HG03354 (cell line): ENCODE data around the gene MATN3.

ENCODE experiments used
- ATAC-seq: cut with Tn5 transposase; IDR thresholded peaks from one replicate; pipeline ENCODE4 v1.9.1; 2021; ENCODE audit warnings: mild to moderate bottlenecking; ENCODE audit not compliant: unreplicated experiment, poor library complexity, severe bottlenecking

MATN3 gene

DNA sequence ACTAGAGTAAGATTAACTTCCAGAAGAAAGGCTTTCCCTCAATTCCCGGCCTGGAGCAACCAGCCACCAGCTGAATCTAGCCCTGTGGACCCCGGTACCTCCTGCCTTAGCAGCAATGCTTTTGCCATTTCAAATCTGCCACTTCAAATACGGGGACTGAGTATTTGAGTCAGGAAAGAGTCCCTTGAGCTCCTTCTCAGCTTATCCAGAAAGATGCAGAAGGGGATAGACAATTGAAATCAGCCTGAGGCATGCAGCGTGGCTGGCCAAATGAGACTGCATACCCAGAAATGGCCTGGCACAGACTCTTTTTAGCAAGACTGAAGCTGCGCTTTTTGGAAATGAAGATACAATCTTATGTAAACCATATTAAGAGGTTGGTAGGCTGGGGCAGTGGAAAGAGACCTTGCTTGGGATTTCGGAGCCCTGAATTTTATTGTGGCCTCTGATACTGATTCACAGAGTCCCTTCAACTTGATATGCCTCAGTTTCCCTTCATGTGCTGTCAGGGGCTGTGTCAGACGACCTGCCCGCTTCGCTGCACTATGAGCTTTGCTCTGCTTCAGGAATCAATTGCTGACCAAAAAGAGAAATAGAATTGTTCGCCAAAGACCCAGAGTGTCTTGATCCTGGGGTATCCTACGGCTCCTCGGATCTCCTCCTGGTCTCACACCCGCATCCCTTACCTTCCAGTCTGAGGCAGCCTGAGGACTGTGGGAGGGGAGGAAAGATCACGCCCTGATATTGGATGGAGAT is 1.0 kb downstream of the MATN3 start:
- no peak for ATAC-seq

DNA sequence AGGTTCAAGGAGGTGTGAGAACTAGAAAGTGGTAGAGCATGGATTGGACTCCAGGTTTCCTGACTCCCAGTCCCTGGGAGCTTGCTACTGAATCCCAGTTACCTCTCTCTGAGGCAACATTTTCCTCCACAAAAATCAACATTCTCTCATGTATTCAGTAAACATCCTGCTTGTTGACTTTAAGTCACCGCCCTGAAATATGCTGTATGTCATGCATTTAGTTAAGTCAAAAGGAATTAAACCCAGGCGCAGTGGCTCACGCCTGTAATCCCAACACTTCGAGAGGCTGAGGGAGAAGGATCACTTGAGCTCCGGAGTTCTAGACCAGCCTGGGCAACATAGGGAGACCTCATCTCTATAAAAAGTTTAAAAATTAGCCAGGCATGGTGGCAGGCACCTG is 3.8 kb downstream of the MATN3 start:
- no peak for ATAC-seq

DNA sequence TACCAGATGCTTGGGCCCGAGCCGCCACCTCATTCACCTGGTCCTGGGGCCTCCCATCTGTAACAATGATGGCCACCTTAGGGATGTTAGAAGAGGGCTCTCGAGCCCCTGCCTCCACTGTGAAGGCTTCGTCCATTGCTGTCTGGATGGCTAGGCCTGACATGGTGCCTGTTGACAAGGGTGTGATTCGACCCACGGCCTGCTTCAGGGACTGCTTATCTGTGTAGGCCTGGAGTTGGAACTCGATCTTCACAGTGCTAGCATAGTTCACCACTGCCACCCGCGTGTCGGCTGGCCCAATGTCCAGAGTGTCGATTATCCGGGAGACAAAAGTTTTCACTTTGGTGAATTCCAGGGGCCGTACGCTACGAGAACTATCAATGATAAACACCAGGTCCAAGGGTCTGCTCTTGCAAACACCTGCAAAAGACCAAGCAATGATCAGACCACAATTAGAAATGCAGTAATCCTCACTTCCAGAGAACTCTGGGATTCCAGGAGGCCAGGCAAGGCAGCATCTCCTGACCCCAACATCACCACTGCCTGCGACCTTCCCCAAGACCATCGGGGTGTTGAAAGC is 6.5 kb downstream of the MATN3 start:
- ATAC-seq = no peak

DNA sequence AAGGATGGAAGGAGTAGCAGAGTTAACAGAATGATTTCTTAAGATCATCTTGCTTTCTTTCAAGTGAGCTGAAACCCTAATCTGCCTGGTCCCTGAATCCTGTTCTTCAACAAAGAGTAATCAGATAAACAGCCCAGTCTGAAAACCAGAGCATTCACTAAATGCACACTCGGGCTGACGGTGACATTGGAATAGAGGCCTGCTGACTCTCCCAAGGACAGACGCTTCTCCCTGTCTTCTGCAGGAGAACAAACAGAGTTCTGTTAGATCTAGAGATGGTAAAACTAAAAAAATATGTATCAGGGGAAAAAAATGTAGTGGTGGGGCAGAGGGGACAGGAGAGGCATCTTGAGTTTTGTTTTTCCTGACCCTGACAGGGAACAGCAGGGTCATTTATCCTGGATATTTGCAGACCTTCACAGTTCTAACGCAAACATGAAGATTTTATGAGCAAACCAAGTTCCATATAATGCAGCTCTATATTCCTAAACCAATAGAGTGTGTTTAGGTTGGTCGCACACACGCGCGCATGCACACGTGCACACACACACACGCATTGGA is 7.3 kb downstream of the MATN3 start:
- no peak for ATAC-seq

DNA sequence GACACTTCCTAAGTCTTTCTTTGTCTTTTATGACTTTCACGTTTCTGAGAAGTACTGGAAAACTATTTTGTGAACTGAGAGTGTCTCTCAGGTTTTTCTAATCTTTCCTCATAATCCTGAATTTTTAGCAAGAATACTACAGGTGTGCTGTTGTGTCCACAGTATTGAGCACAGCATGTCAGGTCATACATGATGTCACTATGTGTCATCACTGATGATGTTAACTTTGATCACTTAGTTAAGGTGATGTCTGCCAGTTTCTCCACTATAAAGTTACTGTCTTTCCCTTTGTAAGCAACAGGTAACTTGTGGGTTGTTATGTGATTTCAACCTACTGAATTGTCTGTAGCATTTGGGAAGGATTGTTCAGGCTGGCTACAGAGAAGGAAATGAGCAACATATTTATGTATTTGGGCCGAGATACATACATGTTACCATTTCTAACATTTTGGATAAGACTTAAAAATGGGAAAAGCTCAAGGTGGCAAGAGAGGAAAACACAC is 11.1 kb downstream of the MATN3 start:
- no peak for ATAC-seq

DNA sequence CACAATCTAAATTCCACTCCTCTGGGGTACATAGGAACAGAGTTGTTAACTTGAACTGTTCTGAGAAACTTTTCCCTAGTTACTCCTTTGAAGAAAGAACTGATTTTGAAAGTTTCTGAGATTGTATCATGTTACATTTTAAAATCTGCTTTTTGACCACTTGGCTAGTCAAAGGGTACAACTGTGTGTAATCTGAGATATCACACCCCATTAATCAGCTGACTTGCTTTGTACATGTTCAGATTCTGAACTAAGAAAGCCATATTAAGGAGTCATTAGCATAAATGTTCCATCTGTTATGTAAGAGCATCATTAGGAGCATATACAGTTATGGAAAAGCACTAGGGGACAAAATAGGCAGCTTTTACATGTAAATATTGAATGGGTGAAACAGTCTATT is 18.7 kb downstream of the MATN3 start:
- ATAC-seq = no peak

DNA sequence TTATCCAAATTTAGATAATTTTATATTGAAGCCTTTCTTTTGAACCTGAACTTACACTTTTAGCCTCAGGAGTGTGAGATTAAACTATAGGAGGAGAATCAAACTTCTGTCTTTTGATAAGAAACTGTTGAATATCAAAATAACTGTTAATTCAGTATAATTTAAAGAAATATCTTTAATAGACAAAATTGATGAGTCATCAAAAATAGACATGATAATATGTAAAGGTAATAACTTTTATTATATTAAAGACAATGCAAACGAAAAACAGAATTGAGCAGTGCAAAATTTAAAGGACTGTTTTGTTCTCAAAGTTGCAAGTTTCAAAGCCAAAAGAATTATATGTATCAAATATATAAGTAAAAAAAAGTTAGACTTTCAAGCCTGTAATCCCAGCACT is 20.6 kb downstream of the MATN3 start:
- ATAC-seq = no peak

DNA sequence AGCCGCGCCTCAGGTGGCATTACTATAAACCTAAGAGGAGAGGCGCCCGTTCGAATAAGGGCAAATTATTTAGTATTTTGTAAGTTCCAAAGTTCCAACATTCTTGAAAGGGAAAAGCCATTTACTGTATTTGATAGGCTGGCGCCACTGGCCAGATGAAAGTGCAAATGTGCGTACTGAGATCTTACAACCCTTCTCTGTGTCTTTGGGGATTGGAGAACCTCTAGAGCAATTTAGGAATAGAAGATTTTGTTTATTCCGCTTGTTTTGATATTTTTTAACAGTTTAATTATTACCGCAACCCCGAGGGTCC is 22.1 kb downstream of the MATN3 start:
- no peak for ATAC-seq

DNA sequence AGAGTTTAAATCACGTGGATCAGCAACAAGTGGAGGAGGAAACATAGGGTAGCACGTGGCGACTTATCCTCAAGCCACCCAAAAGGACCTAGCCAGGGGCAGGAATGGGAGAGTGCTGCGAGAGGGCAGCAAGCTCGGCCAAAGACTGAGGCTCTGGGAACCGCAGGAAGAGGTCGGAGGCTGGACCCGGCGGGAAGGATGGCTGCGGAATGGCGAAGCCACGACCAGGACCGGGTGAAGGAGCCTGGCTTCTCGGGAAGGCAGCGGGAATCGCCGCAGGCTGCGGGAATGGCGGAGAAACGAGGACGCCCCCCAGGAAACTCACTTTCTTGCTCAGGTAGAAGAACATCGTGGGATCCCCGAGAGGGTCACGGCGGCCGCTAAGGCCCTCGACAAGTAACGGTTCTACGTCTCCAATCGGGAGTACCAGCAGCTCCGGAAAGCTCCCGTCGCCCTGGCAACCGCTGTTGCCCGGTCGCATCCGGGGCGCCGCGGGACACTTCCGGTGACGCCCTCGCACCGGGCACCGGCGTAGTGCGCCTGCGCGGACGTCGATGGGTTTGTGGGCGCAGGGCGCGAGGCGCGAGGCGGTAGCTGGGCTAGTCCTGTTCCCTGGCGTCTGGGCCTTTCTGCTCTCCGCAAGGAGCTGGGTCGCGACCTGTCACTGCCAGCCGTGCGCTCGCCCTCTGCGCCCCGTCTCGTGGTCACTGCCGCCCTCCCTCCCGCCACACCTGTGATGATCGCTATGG is 22.6 kb downstream of the MATN3 start, which contains the start of gene WDR35:
TSS of gene WDR35 (minus strand) at position 439 of the 749 bp plus-strand sequence. CDS start at position 349, 90 bp downstream.
- ATAC-seq = peak; percentile 90

DNA sequence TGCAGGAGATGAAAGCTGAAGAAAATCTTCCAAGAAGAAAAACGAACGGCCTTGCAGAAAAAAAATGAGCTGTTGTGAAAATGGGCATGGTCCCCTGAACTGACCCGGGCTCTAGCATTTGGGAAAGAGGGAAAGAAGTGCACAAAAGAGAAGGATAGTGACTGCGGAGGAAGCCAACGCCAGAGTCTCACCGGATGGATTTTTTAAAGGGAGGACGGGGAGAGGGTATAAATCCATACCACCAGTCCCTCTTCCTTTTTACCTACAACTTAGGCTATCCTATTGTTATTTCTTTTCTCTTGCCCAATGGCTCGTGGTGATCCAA is 23.2 kb downstream of the MATN3 start:
- ATAC-seq = no peak

DNA sequence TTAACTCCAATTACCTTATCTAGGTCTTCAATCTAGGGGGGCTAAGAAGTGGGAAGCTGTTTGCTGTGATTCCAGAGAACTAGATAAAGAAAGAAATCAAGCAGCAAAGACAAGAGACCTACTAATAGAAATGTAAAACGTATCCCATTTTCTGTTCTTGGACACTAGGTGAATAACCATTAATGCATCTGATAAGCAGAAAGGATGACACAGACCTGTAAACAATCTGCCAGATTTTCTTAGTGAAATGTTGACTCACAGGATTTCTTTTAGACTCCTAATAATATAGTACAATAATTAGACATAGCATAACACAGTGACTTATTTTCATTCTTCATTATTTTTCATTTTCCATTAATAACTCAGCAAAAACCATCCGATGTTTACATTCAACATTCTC is 23.9 kb downstream of the MATN3 start:
- no peak for ATAC-seq

DNA sequence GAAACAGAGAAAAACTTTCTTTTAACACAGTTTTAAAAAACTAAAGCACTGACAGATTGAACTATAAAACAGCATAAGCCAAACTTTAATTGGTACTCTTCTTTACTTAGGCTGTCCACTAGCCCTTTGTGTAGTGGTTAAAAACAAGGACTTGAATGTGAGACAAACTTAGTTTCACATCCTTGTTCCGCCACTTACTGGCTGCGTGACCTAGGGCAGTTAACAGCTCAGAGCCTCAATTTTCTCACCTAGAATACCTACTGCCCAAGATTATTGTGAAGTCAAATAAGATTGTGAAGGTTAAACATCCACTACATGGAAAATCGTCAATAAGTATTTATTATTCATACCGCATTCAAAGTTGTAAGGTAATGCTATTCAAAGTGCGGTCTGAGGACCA is 24.5 kb downstream of the MATN3 start:
- peak; percentile 68 for ATAC-seq

DNA sequence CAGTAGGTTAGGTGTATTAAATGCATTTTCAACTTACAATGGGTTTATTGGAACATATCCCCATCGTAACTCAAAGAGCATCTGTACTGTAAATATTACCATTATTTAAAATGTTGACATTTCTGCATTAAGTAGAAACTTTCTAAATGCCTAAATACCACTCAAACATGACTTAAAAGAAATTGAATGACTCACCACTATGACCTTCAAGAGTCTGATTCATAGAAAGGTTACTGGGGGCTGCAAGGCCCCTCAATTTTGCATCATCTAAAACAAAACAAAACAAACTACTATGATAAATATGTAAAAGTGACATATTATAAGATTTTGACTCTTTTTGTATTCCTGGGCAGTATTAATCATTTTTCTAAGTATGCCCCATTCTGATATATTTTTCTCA is 30.2 kb downstream of the MATN3 start:
- ATAC-seq = no peak

DNA sequence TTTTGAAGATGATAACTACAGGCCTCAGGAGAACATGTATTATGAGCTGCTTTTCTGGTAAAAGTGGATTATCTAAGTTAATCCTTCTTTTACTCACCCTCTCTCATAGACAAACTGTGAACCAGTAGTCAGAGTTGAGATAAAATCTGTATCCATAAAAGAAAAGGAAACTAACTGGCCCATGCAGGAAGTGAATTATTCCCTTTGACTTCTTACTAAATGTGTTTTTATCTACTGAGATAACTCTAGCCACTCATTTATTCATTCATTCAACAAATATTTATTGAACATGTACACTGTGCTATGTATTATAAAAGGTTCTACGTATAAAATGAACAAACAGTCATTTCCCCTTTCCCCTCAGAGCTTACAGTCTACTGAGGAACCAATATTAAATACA is 32.5 kb downstream of the MATN3 start:
- ATAC-seq = no peak

DNA sequence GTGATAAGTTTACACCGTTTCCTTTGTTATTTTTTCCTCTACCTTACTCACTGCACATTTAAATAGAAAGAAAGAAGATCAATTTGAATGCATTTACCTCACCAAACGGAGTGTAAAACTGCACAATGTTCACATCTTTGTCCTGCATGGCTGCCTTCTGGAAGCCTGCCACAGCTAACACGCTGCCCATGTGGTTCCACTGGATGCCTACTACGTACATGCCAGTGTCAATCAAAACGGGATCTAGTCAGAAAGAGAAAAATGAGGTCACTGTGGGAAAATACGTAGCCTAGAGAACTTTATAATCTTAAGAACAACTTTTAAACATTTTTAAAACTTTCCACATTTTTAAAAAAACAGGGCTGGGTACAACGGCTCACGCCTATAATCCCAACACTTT is 39.0 kb downstream of the MATN3 start:
- ATAC-seq = no peak

DNA sequence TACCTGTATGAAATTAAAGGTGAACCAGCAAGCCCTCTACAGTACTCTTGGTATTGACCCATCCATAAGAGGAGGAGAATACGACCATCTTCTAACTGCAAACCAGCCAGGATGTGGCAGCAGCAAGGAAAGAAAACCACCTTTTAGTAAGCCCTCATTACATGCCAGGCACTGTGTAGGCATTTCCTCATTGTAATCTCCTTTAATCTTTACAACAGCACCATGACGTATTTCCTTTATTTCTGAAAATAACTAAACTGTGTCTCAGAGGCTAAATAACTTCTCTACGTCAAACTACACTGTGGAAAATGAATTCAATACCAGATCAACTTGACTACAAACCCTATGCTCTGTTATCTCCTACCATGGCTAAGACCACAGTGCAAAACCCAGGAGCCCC is 40.8 kb downstream of the MATN3 start:
- no peak for ATAC-seq

DNA sequence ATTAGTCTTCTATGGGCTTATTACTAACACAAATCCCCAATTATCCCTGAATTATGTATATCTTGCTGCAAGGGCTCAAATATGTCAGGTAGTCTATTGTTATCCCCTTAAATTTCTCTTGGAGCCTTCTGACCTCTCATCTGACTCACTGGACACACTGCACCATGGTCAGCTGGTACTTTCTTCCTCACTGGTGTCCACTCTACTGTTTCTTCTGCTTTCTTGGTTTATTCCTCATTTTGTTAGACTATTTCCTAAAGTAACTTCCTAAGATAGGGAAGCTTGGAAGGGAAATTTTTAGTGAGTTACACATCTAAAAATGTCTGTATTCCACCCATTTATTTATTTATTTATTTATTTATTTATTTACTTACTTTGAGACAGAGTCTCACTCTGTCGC is 49.1 kb downstream of the MATN3 start:
- ATAC-seq = no peak

DNA sequence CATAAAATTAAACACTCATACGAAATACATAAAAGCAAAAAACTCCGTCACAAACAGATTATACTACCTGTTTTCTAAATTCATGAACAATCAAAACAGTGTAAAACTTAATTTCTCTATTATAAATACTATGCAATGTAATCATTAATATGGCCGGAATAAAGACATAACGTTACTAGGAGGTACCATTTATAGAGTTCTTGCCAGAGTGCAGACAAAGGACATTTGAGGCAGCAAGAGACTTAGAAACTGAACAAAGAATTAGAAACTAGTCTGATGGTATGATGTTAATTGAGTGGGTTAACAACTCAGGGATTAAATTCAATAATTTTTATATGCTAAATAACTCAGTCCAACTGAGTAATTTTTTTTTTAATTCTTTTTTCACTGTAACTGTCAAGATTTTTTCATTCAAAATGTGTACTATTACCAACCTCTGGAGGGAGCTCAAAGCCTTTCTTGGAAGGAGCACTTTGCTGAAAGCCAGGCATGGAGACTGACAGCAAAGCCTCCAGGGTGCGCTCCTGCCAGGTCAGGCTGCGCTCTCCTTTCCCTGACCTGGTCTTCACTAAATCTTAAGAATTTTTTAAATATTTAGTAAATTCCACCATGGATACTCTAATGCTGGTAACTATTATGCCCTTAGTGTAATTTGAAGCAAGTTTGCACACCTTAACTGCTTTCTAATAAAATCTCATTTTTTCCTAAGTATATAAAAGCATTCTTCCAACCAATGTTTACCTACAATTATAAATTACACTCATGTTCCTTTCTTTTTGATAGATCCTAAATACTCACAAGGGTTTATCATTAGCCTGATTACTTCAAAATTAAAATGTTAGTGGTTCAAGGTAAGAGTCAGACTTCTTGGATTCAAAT is 56.7 kb downstream of the MATN3 start:
- peak; percentile 97 for ATAC-seq

DNA sequence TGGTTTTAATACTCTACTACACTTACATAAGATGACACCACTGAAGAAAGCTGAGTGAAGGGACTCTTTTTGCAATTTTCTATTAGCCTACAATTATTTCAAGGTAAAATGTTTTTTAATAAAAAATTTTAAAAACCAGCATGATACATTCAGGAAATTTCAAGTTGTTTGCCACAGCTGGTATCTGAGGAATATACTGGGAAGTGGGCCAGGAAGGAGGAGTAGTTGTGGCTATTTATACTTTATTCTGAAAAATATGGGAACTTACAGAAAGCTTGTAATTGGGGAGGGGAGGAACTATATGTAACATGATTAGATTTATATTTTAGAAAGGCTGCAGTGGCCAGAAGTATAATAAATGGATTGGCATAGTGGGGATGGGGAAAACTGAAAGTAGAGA is 63.4 kb downstream of the MATN3 start:
- no peak for ATAC-seq
